Type B pancreatic cell (in vitro differentiated cells): Measurements from ENCODE around the gene LASP1. TPM values are rescaled to one million over a fixed set of nuclear protein-coding genes. Genes with fewer than 3 reads are reported as not detected.

ENCODE experiments used
- DNase-seq: peaks from one replicate; pipeline ENCODE4 v3.0.0; 2021; ENCODE audit warnings: mixed read lengths; ENCODE audit not compliant: unreplicated experiment; ENCODE audit errors: extremely low spot score
- H3K27ac Mint-ChIP-seq: 2 replicates; pipeline ENCODE4 v1.8.0; 2021; ENCODE audit warnings: mild to moderate bottlenecking, mixed read lengths
- H3K27me3 Mint-ChIP-seq: 2 replicates; pipeline ENCODE4 v1.8.0; 2021; ENCODE audit warnings: mixed read lengths
- H3K36me3 Mint-ChIP-seq: 2 replicates; pipeline ENCODE4 v1.8.0; 2021; ENCODE audit warnings: mixed read lengths
- H3K4me1 Mint-ChIP-seq: one replicate; pipeline ENCODE4 v1.8.0; 2021; ENCODE audit warnings: mixed read lengths; ENCODE audit not compliant: unreplicated experiment
- H3K4me3 Mint-ChIP-seq: 2 replicates; pipeline ENCODE4 v1.8.0; 2021; ENCODE audit warnings: mild to moderate bottlenecking, mixed read lengths
- H3K9me3 Mint-ChIP-seq: 2 replicates; pipeline ENCODE4 v1.8.0; 2021; ENCODE audit warnings: mixed read lengths
- CTCF ChIP-seq: fragments of 200-600 bp; sonication (generic); conservative IDR thresholded peaks from 2 replicates; pipeline ENCODE4 v1.5.0; 2021; ENCODE audit warnings: antibody characterized with exemption, mild to moderate bottlenecking
- total RNA-seq: library from RNA; stranded (reverse); gene quantifications from 2 replicates; pipeline ENCODE4 v1.2.1, GENCODE V29; 2021; ENCODE audit warnings: low replicate concordance

Gene LASP1
- total RNA-seq, 1 donor from 2014 or later = 159 TPM

- Mint-ChIP-seq H3K27ac (peak overlapping the region; percentile 93), H3K9me3 (no peaks in the 10 kb centered on the region), H3K4me1 (peaks cover 61% of the 10 kb centered on the region), H3K27me3 (no peaks in the 10 kb centered on the region), H3K4me3 (peak overlapping the region; percentile 77), H3K36me3 (peaks cover 29% of the 10 kb centered on the region)
- DNase-seq = peak; percentile 85
- no peak for TF ChIP-seq CTCF
Measured at GRCh38 chr17:38881600-38882191, 11.8 kb downstream of the LASP1 start.

DNA sequence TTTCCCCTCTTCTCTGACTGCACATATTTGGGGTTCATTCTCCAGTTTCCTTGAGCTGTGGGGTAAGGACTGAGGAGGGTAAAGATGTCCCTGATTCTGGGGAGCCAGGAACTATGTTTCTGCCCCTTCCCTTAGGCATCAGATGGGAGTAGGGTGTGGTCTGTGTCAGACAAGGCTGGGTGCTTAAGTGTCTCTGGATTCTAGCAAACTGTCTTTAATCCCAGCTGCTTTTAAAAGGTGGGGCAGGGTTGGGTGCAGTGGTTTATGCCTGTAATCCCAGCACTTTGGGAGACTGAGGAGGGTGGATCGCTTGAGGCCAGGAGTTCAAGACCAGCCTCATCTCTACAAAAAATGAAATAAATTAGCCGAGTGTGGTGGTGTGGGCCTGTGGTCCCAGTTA, 13.0 kb downstream of the LASP1 start:
- Mint-ChIP-seq H3K4me1 (peaks cover 60% of the 10 kb centered on the region), H3K36me3 (peaks cover 27% of the 10 kb centered on the region), H3K27ac (peak overlapping the region; percentile 93), H3K4me3 (peak overlapping the region; percentile 47), H3K9me3 (no peaks in the 10 kb centered on the region), H3K27me3 (no peaks in the 10 kb centered on the region)
- no peak for TF ChIP-seq CTCF
- DNase-seq = no peak

GRCh38 chr17:38883592-38884526, 14.0 kb downstream of the LASP1 start:
- H3K36me3 Mint-ChIP-seq = peaks cover 19% of the 10 kb centered on the region

GRCh38 chr17:38885044-38885727, 15.3 kb downstream of the LASP1 start:
- Mint-ChIP-seq H3K36me3 (peaks cover 18% of the 10 kb centered on the region), H3K27ac (peak overlapping the region; percentile 48), H3K4me1 (peaks cover 42% of the 10 kb centered on the region), H3K9me3 (no peaks in the 10 kb centered on the region), H3K4me3 (peak overlapping the region; percentile 74), H3K27me3 (no peaks in the 10 kb centered on the region)
- no peak for TF ChIP-seq CTCF
- no peak for DNase-seq

More at GRCh38 chr17:38883592-38884526, 14.0 kb downstream of the LASP1 start:
- no peaks in the 10 kb centered on the region for H3K27me3 Mint-ChIP-seq
- H3K4me1 Mint-ChIP-seq = peaks cover 51% of the 10 kb centered on the region
- H3K9me3 Mint-ChIP-seq = no peaks in the 10 kb centered on the region
- TF ChIP-seq CTCF = peak; percentile 50
- peak overlapping the region; percentile 51 for H3K4me3 Mint-ChIP-seq
- DNase-seq = no peak
- peak overlapping the region; percentile 93 for H3K27ac Mint-ChIP-seq

DNA sequence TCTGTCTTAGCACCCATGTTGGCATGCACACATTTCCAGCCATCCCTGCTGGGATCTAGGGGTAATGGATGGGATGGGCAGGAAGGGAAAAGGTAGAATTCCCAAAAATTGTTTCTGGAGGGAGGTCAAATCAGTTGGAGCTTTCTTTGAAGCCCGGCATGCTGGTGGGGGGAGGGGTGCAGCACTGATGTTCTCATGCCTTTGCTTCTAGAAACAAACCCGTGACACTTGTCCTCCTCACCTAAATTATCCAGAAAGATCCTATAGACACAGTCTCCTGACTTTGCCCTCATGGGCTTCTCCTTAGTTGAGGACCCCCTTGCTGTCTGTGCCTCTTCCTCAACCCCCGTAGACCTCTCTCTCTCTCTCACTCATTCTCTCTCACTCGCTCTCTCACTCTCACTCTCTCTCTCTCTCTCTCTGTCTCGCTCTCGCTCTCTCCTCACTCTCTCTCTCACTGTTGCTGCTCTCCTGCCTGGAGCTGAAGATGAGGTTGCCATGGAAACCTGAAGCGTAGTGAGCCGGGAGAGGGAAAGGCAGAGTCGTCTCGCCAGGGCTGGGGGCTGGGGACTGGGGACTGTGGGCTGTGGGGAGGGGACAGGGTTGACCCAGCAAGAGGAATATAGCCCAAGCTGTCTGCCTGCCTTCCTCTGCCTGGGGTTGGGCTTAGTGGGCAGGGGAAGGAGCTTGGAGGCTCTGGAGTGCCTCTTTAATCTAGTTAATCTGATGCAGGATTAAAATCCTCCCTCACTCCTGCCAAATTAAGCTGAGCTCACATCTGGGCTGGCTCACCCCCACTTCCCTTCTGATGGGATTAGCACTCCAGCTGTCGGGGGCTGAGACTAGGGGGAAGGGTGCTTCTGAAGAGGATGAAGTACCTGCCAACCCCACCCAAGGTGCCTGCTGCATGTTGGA, 16.1 kb downstream of the LASP1 start:
- peaks cover 38% of the 10 kb centered on the region for H3K4me1 Mint-ChIP-seq
- H3K27ac Mint-ChIP-seq = peak overlapping the region; percentile 48
- DNase-seq = no peak
- no peaks in the 10 kb centered on the region for H3K27me3 Mint-ChIP-seq
- TF ChIP-seq CTCF = no peak
- peak overlapping the region; percentile 74 for H3K4me3 Mint-ChIP-seq
- no peaks in the 10 kb centered on the region for H3K9me3 Mint-ChIP-seq
- peaks cover 18% of the 10 kb centered on the region for H3K36me3 Mint-ChIP-seq
